Ovary (tissue), 9 donors: Measurements from ENCODE around the gene AGXT. TPM values are rescaled to one million over a fixed set of nuclear protein-coding genes. Genes with fewer than 3 reads are reported as not detected.

Experiments used
- DNase-seq, 5 donors: peaks; one replicate each; pipeline ENCODE4 v3.0.0-alpha.2; 2019 to 2020
- H3K27ac ChIP-seq, 2 donors: fragments of 200-600 bp; one replicate each; pipeline versions ENCODE4 v1.5.1 to v1.8.0; 2019 to 2022
- H3K27me3 ChIP-seq: fragments of 200-600 bp; one replicate; pipeline ENCODE4 v1.8.0; 2022
- H3K36me3 ChIP-seq: fragments of 200-600 bp; sonication (generic); one replicate; pipeline ENCODE4 v1.5.1; 2019
- H3K4me1 ChIP-seq: one replicate; pipeline ENCODE4 v1.8.1; 2013; ENCODE audit warnings: mild to moderate bottlenecking, moderate library complexity; ENCODE audit not compliant: insufficient read depth
- H3K4me3 ChIP-seq: fragments of 200-600 bp; sonication (generic); one replicate; pipeline ENCODE4 v1.5.1; 2017
- H3K9me3 ChIP-seq, 2 donors: fragments of 200-600 bp in 1 of 2; sonication (generic) in 1 of 2; one replicate each; pipeline versions ENCODE4 v1.5.1 to v1.8.1; 2013 to 2019; ENCODE audit warnings: mild to moderate bottlenecking in 1 of 2, moderate library complexity in 1 of 2
- CTCF ChIP-seq, 3 donors: fragments of 450-650 bp in 2 of 3; fragments of 200-600 bp in 1 of 3; IDR thresholded peaks; one replicate each; pipeline versions ENCODE4 v1.5.1 to v1.8.0; 2016 to 2022; ENCODE audit warnings: antibody characterized with exemption in 3 of 3, mild to moderate bottlenecking in 1 of 3
- EP300 ChIP-seq: sonication (generic); formaldehyde crosslinking; IDR thresholded peaks from one replicate; pipeline ENCODE4 v1.6.1; 2017; ENCODE audit warnings: antibody characterized with exemption
- POLR2A ChIP-seq: fragments of 450-650 bp; IDR thresholded peaks from one replicate; pipeline ENCODE4 v1.6.1; 2017; ENCODE audit warnings: antibody characterized with exemption, mild to moderate bottlenecking, moderate library complexity
- WGBS, 3 donors: extraction: QIAGEN DNeasy Blood & Tissue Kit in 1 of 3; methylation state at CpG; one replicate each; pipeline versions ENCODE4 v1.1.5 to v1.1.7; 2013 to 2017; 5-methylcytosine and 5-hydroxymethylcytosine counted together
- intact Hi-C, 4 donors: fragments of 100-400 bp; cut with DNase I; formaldehyde crosslinking; loops; one replicate each; pipeline versions ENCODE4 v1.11.0 to v1.15.1; 2022 to 2023
- polyA plus RNA-seq, 2 donors: library from polyadenylated mRNA; stranded (reverse); fragments of 200-250 nt in 1 of 2; fragments of 350-450 nt in 1 of 2; fragmentation: Illumina TruSeq in 1 of 2; extraction: RNeasy Lipid Tissue Mini Kit (QIAGEN cat#74804) in 1 of 2; gene quantifications; one replicate each; pipeline ENCODE4 v1.2.3, GENCODE V29; 2013 to 2014
- total RNA-seq, 7 donors: library from RNA; depleted of rRNA in 2 of 7; stranded (reverse); fragments of >200 nt in 2 of 7; fragmentation: NEBNext Ultra II Directional in 3 of 7; extraction: Animal tissue kit (Norgen Biotek cat#: 25700) in 3 of 7; gene quantifications; one replicate each; pipeline versions ENCODE4 v1.1.0 to v1.2.4, GENCODE V29; 2016 to 2023
- donor health status: DM: no; HTN: no; CAD: no; lungs with moderate emphysema.
- donor health status: DM: no; HTN: no; CAD: no.
- donor health status: Bipolar disorder and iron deficiency.
- donor health status: DM: yes; HTN: yes; CAD: no.
- donor health status: DM: no; HTN: no; CAD: no.
- donor health status: DM: yes; HTN: yes; CAD: no.

The AGXT gene
- total and polyA plus RNA-seq, 9 donors, result 0.04 to 0.79 (median 0.25) TPM; not detected in 6

GRCh38 chr2:240914645-240915525 lies 46.3 kb downstream of the AGXT start:
- intact Hi-C loops, result loop anchor here in 3 of 4 donors (5.0 to 10.0 kb wide), 4 partner anchors 42 to 147 kb away; partner anchors contain the start of gene SNED1 (in 3 of the 3)
- Histone ChIP-seq H3K4me3 (no peak overlapping the region), H3K9me3 (no peaks in the 10 kb centered on the region), H3K36me3 (no peaks in the 10 kb centered on the region), H3K27me3 (no peaks in the 10 kb centered on the region), H3K27ac (no peak overlapping the region), H3K4me1 (peaks cover 25% of the 10 kb centered on the region)
- TF ChIP-seq CTCF (IDR thresholded peaks at IDR 0.05), result no peak
- TF ChIP-seq POLR2A, result no peak
- no peak for TF ChIP-seq EP300
- 40 to 44% (median 42%) methylated on average over 23 to 25 of the region's 25 CpGs for WGBS, 3 donors
- DNase-seq, result peak in 2 of 5 donors; percentile 36 to 47

GRCh38 chr2:240915526-240916341 lies 47.1 kb downstream of the AGXT start:
- Histone ChIP-seq H3K9me3 (no peaks in the 10 kb centered on the region), H3K27me3 (no peaks in the 10 kb centered on the region), H3K4me1 (peaks cover 25% of the 10 kb centered on the region), H3K4me3 (no peak overlapping the region), H3K36me3 (no peaks in the 10 kb centered on the region), H3K27ac (no peak overlapping the region)
- intact Hi-C loops, result loop anchor here in 2 of 4 donors (5.0 to 10.0 kb wide), 3 partner anchors 42 to 82 kb away; partner anchors contain the start of gene SNED1 (in 2 of the 2)
- peak in 3 of 5 donors; percentile 19 to 48 (median 39) for DNase-seq
- WGBS, 3 donors, result 53 to 56% (median 56%) methylated on average over 33 to 34 of the region's 34 CpGs
- TF ChIP-seq EP300, result no peak
- no peak for TF ChIP-seq POLR2A
- no peak for TF ChIP-seq CTCF (IDR thresholded peaks at IDR 0.05)

- DNase-seq, result peak; percentile 61 to 78 (median 74)
- TF ChIP-seq CTCF (IDR thresholded peaks at IDR 0.05), result no peak
- no peak for TF ChIP-seq EP300
- no peak for TF ChIP-seq POLR2A
- Histone ChIP-seq H3K27me3 (no peaks in the 10 kb centered on the region), H3K9me3 (no peaks in the 10 kb centered on the region), H3K27ac (no peak overlapping the region), H3K36me3 (no peaks in the 10 kb centered on the region), H3K4me1 (peaks cover 33% of the 10 kb centered on the region), H3K4me3 (no peak overlapping the region)
- intact Hi-C loops, result loop anchor here in 2 of 4 donors (5.0 to 10.0 kb wide), 3 partner anchors 41 to 81 kb away; partner anchors contain the start of gene SNED1 (in 2 of the 2)
- whole genome bisulfite sequencing, 3 donors, result 6 to 13% (median 7%) methylated on average over 21 to 24 of the region's 24 CpGs
Measured at GRCh38 chr2:240916571-240917008, 48.0 kb downstream of the AGXT start.

GRCh38 chr2:240917009-240917683 lies 48.5 kb downstream of the AGXT start:
- peak in 4 of 5 donors; percentile 15 to 46 (median 34) for DNase-seq
- no peak overlapping the region for H3K27ac ChIP-seq
- peaks cover 39% of the 10 kb centered on the region for H3K4me1 ChIP-seq
- H3K4me3 ChIP-seq, result no peak overlapping the region
- TF ChIP-seq EP300, result no peak
- H3K9me3 ChIP-seq, result no peaks in the 10 kb centered on the region
- no peaks in the 10 kb centered on the region for H3K36me3 ChIP-seq
- WGBS, 3 donors, result 86 to 91% (median 88%) methylated on average over 18 to 20 of the region's 20 CpGs
- no peaks in the 10 kb centered on the region for H3K27me3 ChIP-seq
- intact Hi-C loops, result loop anchor here in 2 of 4 donors (5.0 to 10.0 kb wide), 3 partner anchors 40 to 80 kb away; partner anchors contain the start of gene SNED1 (in 2 of the 2)
